HG03039 (cell line): ENCODE results near the gene SIRT4.
"Not testable (repeated sequence)": the region's sequence is repeated elsewhere in the genome, so short reads cannot be mapped to it uniquely, and the experiment has no call there.

Experiments
- ATAC-seq: cut with Tn5 transposase; IDR thresholded peaks from one replicate; pipeline ENCODE4 v1.9.1; 2021; ENCODE audit warnings: mild to moderate bottlenecking, moderate library complexity; ENCODE audit not compliant: unreplicated experiment

SIRT4 gene

GRCh38 chr12:120335447-120335846 lies 33.3 kb downstream of the SIRT4 start:
- ATAC-seq = not testable (repeated sequence)

GRCh38 chr12:120336392-120336791 lies 34.3 kb downstream of the SIRT4 start:
- ATAC-seq = not testable (repeated sequence)

- ATAC-seq = no peak
These were observed 35.6 kb downstream of the SIRT4 start for GRCh38 chr12:120337730-120338129.

- ATAC-seq = no peak
These were observed 37.1 kb downstream of the SIRT4 start for GRCh38 chr12:120339256-120339655.

- ATAC-seq = no peak
These were observed 40.3 kb downstream of the SIRT4 start for GRCh38 chr12:120342175-120343038.

- no peak for ATAC-seq
These were observed 41.0 kb downstream of the SIRT4 start for GRCh38 chr12:120343039-120343537.

- ATAC-seq = no peak
These were observed 41.6 kb downstream of the SIRT4 start for GRCh38 chr12:120343692-120344091.

GRCh38 chr12:120346031-120346430 lies 43.9 kb downstream of the SIRT4 start:
- ATAC-seq = no peak

GRCh38 chr12:120346681-120347080 lies 44.6 kb downstream of the SIRT4 start:
- no peak for ATAC-seq

- no peak for ATAC-seq
These were observed 45.6 kb downstream of the SIRT4 start for GRCh38 chr12:120347766-120348165.

GRCh38 chr12:120350576-120351350 lies 48.6 kb downstream of the SIRT4 start:
- ATAC-seq = no peak

- no peak for ATAC-seq
These were observed 50.0 kb downstream of the SIRT4 start for GRCh38 chr12:120352117-120352516.

GRCh38 chr12:120353136-120353535 lies 51.0 kb downstream of the SIRT4 start:
- no peak for ATAC-seq

GRCh38 chr12:120353556-120354317 lies 51.6 kb downstream of the SIRT4 start:
- no peak for ATAC-seq

- ATAC-seq = no peak
These were observed 54.5 kb downstream of the SIRT4 start for GRCh38 chr12:120356567-120357030.

- no peak for ATAC-seq
These were observed 55.0 kb downstream of the SIRT4 start for GRCh38 chr12:120357104-120357503.

GRCh38 chr12:120358412-120359100 lies 56.4 kb downstream of the SIRT4 start:
- no peak for ATAC-seq

GRCh38 chr12:120359128-120359527 lies 57.0 kb downstream of the SIRT4 start:
- ATAC-seq = no peak

GRCh38 chr12:120361506-120362208 lies 59.5 kb downstream of the SIRT4 start:
- ATAC-seq = no peak
